Measurements from ENCODE around the gene ENG.

ENG gene

DNA sequence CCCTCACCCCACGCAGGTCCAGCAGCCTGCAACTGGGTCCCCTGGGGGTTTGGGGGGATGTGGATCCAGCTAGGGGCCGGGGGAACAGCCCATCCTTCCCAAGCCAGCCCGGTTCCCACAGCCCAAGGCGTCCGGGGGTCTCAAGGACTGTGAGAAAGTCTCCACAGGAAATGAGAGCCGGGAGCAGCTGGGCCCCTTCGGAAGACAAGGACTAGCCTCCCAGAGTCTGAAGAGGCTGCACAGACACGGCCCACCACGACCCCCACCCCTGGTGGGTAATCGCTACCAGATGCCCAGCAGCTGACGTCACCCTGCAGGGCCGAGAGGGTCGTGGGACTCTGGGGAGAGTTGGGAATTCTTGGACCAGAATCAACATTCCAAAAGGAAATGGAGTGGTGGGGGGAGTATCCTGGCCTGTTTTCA is 86.5 kb downstream of the ENG start:
- H3K4me3 ChIP-seq (ENCODE audit: low read depth, low read length) = no peak overlapping the region
- TF ChIP-seq, protein P1, sequence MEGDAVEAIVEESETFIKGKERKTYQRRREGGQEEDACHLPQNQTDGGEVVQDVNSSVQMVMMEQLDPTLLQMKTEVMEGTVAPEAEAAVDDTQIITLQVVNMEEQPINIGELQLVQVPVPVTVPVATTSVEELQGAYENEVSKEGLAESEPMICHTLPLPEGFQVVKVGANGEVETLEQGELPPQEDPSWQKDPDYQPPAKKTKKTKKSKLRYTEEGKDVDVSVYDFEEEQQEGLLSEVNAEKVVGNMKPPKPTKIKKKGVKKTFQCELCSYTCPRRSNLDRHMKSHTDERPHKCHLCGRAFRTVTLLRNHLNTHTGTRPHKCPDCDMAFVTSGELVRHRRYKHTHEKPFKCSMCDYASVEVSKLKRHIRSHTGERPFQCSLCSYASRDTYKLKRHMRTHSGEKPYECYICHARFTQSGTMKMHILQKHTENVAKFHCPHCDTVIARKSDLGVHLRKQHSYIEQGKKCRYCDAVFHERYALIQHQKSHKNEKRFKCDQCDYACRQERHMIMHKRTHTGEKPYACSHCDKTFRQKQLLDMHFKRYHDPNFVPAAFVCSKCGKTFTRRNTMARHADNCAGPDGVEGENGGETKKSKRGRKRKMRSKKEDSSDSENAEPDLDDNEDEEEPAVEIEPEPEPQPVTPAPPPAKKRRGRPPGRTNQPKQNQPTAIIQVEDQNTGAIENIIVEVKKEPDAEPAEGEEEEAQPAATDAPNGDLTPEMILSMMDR (IDR thresholded peaks at IDR 0.05; ENCODE audit: low read depth, low read length) = no peak

DNA sequence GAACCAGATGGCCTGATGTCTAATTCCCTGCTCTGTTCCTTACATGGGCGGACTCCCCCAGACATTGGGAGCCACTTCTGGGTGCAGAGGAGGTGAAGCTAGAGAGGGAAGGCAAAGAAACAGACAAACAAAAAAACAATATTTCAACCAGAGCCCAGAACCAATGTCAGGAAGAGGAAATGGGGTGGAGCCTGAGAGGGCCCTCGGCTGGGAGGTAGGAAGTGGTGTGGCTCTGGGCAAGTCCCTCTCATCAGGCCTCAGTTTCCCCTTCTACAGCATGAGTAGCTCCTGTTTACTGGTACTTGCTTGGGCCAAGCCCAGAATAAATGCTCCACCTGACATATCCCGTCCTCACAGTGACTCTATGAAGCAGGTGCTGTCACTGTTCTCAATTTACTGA is 87.0 kb downstream of the ENG start:
- no peak overlapping the region for H3K4me3 ChIP-seq (ENCODE audit: low read depth, low read length)
- TF ChIP-seq, protein P1 (IDR thresholded peaks at IDR 0.05; ENCODE audit: low read depth, low read length) = no peak

DNA sequence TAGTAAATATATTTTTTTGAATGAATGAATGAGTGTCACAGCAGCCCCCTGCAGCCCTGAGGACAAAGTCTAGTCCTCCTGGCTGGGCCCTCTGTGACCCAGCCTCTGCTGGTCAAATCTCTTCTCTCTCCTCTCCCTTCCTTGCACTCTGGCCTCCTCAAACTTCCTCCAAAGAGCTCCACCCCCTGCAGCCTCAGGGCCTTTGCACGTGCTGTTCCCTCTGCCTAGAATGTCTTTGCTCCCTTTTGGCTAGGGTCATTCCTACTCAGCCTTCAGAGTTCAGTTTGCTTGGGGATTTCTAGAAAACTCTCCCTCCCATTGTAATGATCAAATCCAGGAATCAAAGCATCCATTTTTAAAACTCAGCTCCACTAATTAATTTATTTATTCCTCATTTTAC is 89.0 kb downstream of the ENG start:
- no peak overlapping the region for H3K4me3 ChIP-seq (ENCODE audit: low read depth, low read length)
- TF ChIP-seq, protein P1 (IDR thresholded peaks at IDR 0.05; ENCODE audit: low read depth, low read length) = no peak

Data from WI38 (cell line).